Hematopoietic multipotent progenitor cell treated with erythropoietin and hydrocortisone succinate and interleukin-3 and kit ligand, for 4 days (in vitro differentiated cells): ENCODE results near the gene ACTMAP.
A peak's percentile ranks its signal among the peaks of the same experiment; 100 is the strongest.
"Not testable (repeated sequence)": the region's sequence is repeated elsewhere in the genome, so short reads cannot be mapped to it uniquely, and the experiment has no call there.

Experiments
- DNase-seq: peaks from one replicate; pipeline ENCODE4 v3.0.0-alpha.2; 2015

Gene ACTMAP

DNA sequence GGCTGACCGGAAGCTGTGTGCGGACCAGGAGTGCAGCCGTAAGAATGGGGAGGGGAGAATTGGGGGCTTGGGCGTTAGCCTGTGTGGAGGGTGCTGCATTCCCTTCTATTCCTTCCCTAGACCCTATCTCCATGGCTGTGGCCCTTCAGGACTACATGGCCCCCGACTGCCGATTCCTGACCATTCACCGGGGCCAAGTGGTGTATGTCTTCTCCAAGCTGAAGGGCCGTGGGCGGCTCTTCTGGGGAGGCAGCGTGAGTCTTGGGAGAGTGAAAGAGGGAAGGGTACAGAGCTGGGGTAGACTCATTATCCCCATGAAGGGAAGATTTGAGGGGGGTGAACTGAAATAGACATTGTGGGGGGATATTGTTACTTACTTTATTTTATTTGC, 25.4 kb upstream of the ACTMAP start:
- DNase-seq, result no peak

GRCh38 chr19:40774916-40775631, 24.8 kb upstream of the ACTMAP start, which contains the start of gene MIA:
Gene MIA, plus strand, starts transcription at chr19:40775521. Its CDS starts 22 bp downstream, at chr19:40775543.
- no peak for DNase-seq

DNA sequence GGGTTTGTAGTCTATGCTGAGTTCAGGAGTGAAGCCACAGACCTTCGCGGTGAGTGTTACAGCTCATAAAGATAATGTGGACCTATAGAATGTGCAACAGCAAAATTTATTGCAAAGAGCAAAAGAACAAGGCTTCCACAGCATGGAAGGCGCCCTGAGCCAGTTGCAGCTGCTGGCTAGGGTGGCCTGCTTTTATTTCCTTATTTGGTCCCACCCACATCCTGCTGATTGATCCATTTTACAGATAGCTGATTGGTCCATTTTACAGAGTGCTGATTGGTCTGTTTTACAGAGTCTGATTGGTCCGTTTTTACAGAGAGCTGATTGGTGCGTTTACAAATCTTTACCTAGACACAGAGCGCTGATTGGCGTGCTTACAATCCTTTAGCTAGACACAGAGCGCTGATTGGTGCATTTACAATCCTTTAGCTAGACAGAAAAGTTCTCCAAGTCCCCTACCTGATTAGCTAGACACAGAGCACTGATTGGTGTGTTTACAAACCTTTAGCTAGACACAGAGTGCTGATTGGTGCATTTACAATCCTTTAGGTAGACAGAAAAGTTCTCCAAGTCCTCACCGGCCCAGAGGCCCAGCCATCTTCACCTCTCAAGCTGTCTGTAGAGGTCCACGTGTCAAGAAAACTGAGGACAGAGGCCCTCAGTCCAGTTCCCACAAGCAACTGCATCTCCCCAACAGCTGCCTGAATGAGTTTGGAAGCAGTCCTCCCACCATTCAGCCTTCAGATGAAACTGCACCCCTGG, 21.0 kb upstream of the ACTMAP start:
- DNase-seq, result peak; percentile 53

GRCh38 chr19:40768869-40769268, 18.6 kb upstream of the ACTMAP start:
- no peak for DNase-seq

DNA sequence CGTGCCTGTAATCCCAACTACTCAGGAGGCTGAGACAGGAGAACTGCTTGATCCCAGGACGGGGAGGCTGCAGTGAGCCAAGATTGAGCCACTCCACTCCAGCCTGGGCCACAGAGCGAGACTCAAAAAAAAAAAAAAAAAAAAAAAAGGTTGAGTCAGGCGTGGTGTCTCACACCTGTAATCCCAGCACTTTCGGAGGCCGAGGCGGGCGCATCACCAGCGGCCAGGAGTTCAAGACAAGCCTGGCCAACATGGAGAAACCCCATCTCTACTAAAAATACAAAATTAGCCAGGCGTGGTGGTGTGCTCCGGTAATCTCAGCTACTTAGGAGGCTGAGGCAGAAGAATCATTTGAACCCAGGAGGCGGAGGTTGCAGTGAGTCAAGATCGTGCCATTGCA, 16.1 kb upstream of the ACTMAP start:
- DNase-seq, result not testable (repeated sequence)

DNA sequence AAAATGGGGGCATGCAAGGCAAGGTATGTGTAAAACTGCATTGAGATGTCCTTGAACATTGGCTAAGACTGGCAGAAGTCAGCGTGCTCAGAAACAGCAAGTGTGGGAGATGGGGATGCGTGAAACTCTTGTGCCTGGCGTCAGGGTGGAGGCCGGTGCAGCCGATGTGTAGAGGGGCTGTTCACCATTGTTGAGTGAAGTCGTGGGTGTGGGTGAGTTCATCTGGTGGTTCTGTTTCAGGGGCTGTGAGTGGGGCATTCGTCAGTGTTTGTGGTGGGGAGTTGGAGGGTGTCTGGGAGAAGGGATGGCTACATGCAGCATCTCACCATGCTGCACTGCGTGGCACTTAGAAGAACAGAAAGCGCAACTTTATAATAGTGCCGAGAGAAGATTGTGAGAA, 13.7 kb upstream of the ACTMAP start:
- no peak for DNase-seq

- DNase-seq, result no peak
Measured at GRCh38 chr19:40763526-40763925, 13.2 kb upstream of the ACTMAP start.

DNA sequence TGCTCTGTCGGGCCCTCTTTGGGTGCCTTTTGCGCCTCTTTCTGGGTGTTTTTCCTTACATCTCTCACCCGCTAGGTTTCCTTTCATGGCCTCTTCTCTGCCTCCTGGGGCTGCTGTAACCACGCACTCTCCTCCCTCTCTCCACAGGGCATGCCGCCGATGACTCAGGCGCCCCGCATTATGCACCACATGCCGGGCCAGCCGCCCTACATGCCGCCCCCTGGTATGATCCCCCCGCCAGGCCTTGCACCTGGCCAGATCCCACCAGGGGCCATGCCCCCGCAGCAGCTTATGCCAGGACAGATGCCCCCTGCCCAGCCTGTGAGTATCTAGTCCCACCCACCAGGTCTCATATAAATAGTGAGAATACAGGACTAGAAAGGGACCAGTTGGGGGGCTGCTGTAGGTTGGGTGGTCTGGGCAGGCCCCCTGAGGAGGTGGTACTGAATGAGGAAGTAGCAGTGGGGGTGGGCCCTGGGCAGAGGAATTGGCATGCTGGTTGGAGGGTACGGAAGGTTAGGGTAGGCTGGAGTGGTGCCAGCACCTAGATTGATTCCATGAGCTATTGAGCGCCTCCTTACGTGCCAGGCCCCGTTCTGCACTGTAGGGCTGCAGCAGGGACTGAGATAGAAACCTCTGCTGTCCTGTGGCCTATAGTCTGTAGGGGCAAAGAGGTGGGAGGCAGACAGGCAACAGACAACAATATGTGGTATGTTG, 12.6 kb upstream of the ACTMAP start:
- no peak for DNase-seq

GRCh38 chr19:40759352-40759751, 9.1 kb upstream of the ACTMAP start:
- DNase-seq, result no peak

- DNase-seq, result no peak
Measured at GRCh38 chr19:40758491-40758890, 8.2 kb upstream of the ACTMAP start.

DNA sequence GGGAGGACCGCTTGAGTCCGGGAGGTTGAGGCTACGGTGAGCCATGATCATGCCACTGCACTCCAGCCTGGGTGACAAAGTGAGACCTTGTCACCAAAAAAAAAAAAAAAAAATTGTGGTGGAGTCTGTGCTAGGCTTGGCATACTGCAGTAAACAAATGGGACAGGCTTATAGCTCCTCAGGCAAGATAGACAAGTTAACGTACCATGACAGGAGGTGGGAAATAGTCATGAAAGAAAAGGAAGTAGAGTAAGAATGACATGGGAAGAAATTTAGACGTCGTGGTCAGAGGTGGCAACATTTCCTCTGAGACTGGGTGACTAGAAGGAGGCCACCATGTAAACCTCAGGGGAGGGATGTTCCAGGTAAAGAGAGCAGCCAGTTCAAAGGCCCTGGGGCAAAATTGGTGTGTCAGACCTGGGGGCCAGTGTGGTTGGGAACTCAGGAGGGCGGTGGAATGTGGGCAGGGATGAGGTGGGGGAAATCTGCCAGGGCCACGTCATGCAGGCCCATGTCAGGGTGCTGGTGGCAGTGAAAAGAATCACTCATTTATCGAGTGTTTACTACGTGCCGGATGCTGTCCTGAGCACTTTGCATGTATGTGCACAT, 6.3 kb upstream of the ACTMAP start:
- DNase-seq, result no peak

- DNase-seq, result no peak
Measured at GRCh38 chr19:40755791-40756190, 5.5 kb upstream of the ACTMAP start.

DNA sequence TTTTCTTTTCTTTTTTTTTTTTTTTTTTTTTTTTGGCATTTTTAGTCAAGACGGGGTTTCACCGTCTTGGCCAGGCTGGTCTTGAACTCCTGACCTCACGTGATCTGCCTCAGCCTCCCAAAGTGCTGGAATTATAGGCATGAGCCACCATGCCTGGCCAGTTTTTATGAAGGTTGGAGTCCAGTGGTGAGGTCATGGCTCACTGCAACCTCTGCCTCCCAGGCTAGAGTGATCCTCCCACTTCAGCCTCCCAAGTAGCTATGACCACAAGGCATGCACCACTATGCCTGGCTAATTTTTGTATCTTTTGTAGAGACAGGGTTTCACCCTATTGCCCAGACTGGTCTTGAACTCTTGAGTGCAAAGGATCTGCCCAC, 5.0 kb upstream of the ACTMAP start:
- DNase-seq, result no peak

DNA sequence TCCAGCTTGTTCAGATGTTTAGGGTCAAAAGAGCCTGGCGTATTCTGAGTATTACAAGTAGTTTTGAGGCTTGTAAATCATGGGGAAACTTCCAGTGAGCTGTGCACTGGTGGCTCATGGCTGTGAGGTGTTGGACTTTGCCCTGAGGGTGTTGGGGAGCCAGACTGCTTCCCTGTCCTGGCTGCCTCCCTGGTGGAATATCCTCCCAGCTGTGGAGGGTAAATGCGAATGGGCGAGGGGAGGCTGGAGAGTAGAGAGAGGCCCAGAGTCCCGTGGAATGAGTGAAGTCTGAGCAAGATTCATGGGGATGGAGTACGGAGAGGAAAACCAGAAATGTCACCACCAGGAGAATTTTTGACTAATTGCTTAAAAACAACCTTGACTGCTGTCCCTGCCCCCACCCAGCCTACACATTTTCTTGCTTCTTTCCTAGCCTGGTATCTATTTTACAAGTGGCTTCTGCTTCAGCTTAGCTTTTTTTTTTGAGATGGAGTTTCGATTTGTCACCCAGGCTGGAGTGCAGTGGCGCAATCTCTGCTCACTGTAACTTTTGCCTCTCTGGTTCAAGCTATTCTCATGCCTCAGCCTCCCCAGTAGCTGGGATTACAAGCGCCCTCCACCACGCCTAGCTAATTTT, 4.5 kb upstream of the ACTMAP start:
- no peak for DNase-seq

GRCh38 chr19:40752257-40752781, 2.0 kb upstream of the ACTMAP start:
- peak; percentile 34 for DNase-seq

GRCh38 chr19:40750874-40751537, 729 bp upstream of the ACTMAP start, which contains the start of gene SNRPA:
Gene SNRPA, plus strand, starts transcription at chr19:40751203. Its CDS starts 206 bp downstream, at chr19:40751409.
- DNase-seq, result peak; percentile 99

GRCh38 chr19:40747536-40747935, 2.7 kb downstream of the ACTMAP start:
- no peak for DNase-seq

GRCh38 chr19:40745402-40745780, 4.9 kb downstream of the ACTMAP start:
- no peak for DNase-seq

GRCh38 chr19:40744554-40745401, 5.5 kb downstream of the ACTMAP start:
- peak; percentile 43 for DNase-seq

GRCh38 chr19:40743926-40744325, 6.4 kb downstream of the ACTMAP start:
- no peak for DNase-seq

GRCh38 chr19:40742886-40743285, 7.4 kb downstream of the ACTMAP start:
- no peak for DNase-seq
